SK-N-MC (cell line): ENCODE measurements around the gene CPLANE2.

Experiments used
- DNase-seq: peaks from one replicate; pipeline ENCODE4 v3.0.0-alpha.2; 2011; ENCODE audit warnings: low read depth, low spot score
- H3K27ac ChIP-seq: fragments of 200-600 bp; sonication (generic); 2 replicates; pipeline ENCODE4 v1.5.1; 2016; ENCODE audit warnings: mixed run types
- H3K36me3 ChIP-seq: fragments of 200-600 bp; sonication (generic); 2 replicates; pipeline ENCODE4 v1.6.1; 2017; ENCODE audit warnings: antibody characterized with exemption, low read length, mixed read lengths; ENCODE audit not compliant: insufficient read depth
- H3K4me3 ChIP-seq: fragments of 200-600 bp; sonication (generic); 2 replicates; pipeline ENCODE4 v1.5.1; 2016
- H3K9ac ChIP-seq: fragments of 200-600 bp; sonication (generic); 2 replicates; pipeline ENCODE4 v1.8.0; 2017; ENCODE audit warnings: mixed run types, mixed read lengths; ENCODE audit not compliant: insufficient read length
- H3K9me3 ChIP-seq: fragments of 200-600 bp; sonication (generic); 2 replicates; pipeline ENCODE4 v1.6.1; 2017; ENCODE audit warnings: low read depth, mild to moderate bottlenecking, antibody characterized with exemption, low read length, moderate library complexity, mixed read lengths
- EZH2 ChIP-seq: fragments of 200-600 bp; sonication (generic); IDR thresholded peaks from one replicate; pipeline ENCODE4 v1.6.1; 2017; ENCODE audit warnings: antibody characterized with exemption
- FOXP2 ChIP-seq: optimal IDR thresholded peaks from 2 replicates; pipeline ENCODE3; 2011; ENCODE audit warnings: mild to moderate bottlenecking, moderate library complexity; ENCODE audit not compliant: insufficient read depth; ENCODE audit errors: extremely low read length, control extremely low read depth
- POLR2AphosphoS5 ChIP-seq: IDR thresholded peaks from 2 replicates; pipeline ENCODE4 v1.6.1; 2012; ENCODE audit warnings: mild to moderate bottlenecking, low read depth, low read length, borderline replicate concordance

CPLANE2 gene

DNA sequence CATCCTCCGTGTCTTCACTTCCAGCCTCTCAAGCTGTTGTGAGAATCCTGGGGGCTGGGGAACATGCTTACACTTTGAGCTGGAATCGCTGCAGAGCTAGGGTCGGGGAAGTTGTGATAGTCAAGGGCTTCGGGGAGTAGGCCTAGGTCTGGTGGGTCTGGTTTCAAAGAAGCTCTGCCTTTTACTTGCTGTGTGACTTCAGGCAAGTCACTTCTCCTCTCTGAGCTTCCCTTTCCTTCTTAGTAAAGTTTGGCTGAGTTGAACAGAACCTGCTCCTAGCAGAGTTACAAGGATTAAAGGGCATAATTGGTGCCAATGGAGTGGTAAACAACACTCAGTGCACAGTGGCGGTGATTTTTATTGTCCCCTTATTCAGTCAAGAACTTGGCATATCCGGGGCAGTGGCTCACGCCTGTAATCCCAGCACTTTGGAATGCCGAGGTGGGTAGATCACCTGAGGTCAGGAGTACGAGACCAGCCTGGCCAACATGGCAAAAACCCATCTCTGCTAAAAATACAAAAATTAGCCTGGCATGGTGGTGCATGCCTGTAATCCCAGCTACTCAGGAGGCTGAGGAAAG is 50.2 kb downstream of the CPLANE2 start:
- Histone ChIP-seq H3K9me3 (no peaks in the 10 kb centered on the region), H3K36me3 (no peaks in the 10 kb centered on the region), H3K9ac (no peak overlapping the region), H3K4me3 (no peak overlapping the region), H3K27ac (no peak overlapping the region)
- DNase-seq, result no peak
- TF ChIP-seq POLR2AphosphoS5, result no peak
- no peak for TF ChIP-seq EZH2
- no peak for TF ChIP-seq FOXP2

DNA sequence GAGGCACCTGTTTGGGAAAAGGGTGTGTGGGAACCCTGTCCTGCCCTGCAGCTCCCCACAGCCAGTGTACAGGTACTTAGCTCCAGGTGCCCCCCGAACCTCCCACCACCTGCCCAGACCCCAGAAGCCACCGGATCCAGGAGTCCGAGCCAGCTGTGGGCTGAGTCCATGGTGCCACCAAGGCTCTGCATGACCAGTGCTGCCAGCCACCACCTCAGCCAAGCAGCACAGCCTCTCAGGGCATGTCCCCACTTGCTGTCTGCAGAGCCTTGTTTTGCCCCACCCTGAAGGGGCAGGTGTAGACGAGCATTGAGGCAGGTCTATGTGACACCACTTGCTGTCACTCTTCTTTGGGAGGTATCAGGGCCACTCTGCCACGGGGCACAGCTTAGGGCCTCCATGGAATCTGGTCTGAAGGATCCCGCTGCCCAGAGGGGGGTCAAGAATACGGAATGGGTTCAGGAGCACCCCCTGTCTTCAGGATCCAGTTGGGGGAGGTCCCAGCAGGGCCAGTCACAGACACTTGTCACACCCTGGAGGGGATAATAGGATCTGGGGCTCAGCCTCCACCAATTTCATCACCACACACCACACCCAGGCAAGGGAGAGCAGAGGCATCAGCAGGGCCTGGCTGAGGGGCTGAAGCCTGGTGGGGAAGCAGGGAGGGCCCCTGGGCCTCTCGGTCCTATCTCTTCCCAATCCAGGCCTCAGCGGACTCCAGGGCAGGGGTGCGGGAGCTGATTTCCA is 52.3 kb downstream of the CPLANE2 start:
- DNase-seq, result no peak
- no peaks in the 10 kb centered on the region for H3K36me3 ChIP-seq
- no peak overlapping the region for H3K27ac ChIP-seq
- H3K4me3 ChIP-seq, result no peak overlapping the region
- H3K9me3 ChIP-seq, result no peaks in the 10 kb centered on the region
- no peak overlapping the region for H3K9ac ChIP-seq
- TF ChIP-seq EZH2 (no peak), FOXP2 (no peak), POLR2AphosphoS5 (no peak)

DNA sequence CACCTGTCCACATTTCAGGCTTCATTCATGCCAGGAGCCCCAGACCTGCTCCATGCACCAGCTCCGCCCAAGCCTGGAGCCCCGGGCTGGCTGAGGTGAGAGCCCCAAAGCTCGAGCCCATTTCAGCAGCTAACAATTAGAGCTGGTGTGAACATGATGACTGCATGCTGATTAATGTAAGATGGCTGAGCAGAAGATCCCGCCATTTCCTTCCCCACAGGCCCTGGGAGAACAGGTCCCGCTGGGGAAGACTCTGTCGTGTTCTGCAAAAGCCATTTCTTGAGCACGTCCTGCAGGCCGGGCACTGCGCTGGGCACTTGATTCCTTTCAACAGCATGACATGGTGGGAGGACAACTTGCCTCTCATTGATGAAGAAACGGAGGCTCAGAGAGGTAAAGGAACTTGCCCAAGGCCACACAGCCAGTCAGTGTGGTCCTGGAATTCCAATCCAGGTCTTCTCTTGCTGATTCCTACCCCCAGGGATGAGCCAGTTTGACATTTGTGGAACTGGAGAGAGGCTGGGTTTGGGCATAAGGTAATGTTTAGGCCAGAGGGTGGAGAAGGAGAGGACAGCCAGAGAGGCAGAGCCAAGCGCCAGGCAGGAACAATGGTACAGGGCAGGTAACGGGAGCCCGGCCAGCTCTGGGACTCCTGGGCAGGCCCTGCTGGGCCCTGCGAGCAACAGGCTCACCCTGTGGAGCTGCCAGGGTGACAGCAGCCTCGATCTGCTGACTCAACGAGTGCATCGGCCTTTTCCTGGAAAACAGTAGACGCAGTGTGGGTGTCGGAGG is 53.0 kb downstream of the CPLANE2 start:
- Histone ChIP-seq H3K36me3 (no peaks in the 10 kb centered on the region), H3K9ac (no peak overlapping the region), H3K9me3 (no peaks in the 10 kb centered on the region), H3K27ac (no peak overlapping the region), H3K4me3 (no peak overlapping the region)
- no peak for DNase-seq
- no peak for TF ChIP-seq POLR2AphosphoS5
- TF ChIP-seq EZH2, result no peak
- no peak for TF ChIP-seq FOXP2

DNA sequence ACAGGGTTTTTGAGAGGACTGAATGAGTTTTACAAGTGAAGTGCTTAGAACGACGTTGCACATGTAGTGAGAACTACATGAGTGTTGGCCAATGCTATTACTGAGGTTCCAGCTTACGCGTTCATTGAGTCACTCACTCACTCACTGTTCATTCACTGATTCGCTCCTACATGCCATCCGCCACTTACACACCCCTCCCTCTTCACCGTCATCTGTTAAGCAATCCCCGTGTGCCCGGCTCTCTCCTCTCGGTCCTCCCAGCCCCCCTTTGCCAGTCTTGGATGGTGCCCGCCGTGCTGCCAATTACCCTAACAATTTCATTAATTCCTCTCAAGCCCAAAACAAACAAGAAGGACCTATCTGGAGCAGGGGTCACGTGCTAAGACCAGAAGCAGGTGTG is 53.8 kb downstream of the CPLANE2 start:
- Histone ChIP-seq H3K27ac (no peak overlapping the region), H3K9ac (no peak overlapping the region), H3K4me3 (no peak overlapping the region), H3K9me3 (no peaks in the 10 kb centered on the region), H3K36me3 (no peaks in the 10 kb centered on the region)
- DNase-seq, result no peak
- TF ChIP-seq EZH2 (no peak), FOXP2 (no peak), POLR2AphosphoS5 (no peak)

DNA sequence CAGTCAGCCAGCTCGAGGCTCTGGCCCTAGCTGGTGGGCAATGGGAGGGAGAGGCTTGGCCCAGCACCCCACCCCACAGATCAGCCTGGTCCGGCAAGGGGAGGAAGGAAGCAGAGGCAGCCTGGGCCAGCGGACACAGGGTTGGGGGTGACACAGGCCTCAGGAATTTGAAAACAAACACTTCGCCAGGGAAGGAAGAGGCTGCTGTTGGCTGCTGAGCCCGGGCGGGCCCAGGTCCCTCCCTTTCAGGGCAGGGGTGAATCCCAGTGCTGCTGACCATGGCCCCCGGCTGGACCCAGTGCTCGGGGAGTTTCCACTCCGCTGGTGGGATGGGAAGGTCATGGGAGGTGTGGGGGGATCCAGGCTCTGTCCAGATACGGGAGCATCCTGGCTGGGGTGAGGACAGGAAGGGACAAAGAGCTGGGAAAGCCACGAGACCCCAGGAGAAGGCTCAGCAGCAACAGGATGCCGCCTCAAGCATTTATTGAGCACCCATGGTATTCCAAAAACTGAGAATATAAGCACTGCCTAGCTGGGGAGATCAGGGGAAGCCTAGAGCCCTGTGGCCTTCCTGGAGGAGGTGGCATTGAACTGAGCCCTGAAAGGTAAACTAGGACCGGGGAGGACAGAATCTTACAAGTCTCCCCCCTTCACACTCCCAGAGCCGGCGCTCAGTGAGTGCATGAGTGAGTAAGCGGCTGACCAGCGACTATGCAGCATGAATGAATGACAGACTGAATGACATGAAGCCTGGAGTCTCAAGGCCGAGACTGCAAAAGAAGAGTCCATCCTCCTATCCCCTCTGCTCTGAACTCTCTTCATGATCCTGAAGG is 54.9 kb downstream of the CPLANE2 start:
- H3K9me3 ChIP-seq, result no peaks in the 10 kb centered on the region
- H3K36me3 ChIP-seq, result no peaks in the 10 kb centered on the region
- no peak overlapping the region for H3K9ac ChIP-seq
- H3K27ac ChIP-seq, result no peak overlapping the region
- no peak for TF ChIP-seq FOXP2
- H3K4me3 ChIP-seq, result no peak overlapping the region
- no peak for DNase-seq
